HEK293 (cell line): ENCODE measurements around the gene HIPK2.
A peak's percentile ranks its signal among the peaks of the same experiment; 100 is the strongest.

Experiments used
- HOXA7 ChIP-seq: sonication (generic); formaldehyde crosslinking; IDR thresholded peaks from 2 replicates; pipeline ENCODE4 v1.8.1; 2022; ENCODE audit warnings: missing genetic modification reagents, borderline replicate concordance
- HOXD13 ChIP-seq: sonication (generic); formaldehyde crosslinking; IDR thresholded peaks from 2 replicates; pipeline ENCODE4 v1.8.0; 2022; ENCODE audit warnings: missing genetic modification reagents, borderline replicate concordance
- MZF1 ChIP-seq: fragments of 450-650 bp; formaldehyde crosslinking; IDR thresholded peaks from 2 replicates; pipeline ENCODE4 v1.5.1; 2017; ENCODE audit warnings: missing biosample characterization, missing genetic modification characterization, borderline replicate concordance
- PRDM1 ChIP-seq: fragments of 450-650 bp; formaldehyde crosslinking; IDR thresholded peaks from 2 replicates; pipeline ENCODE4; 2016; ENCODE audit warnings: missing biosample characterization, missing genetic modification characterization
- SCRT1 ChIP-seq: fragments of 450-650 bp; formaldehyde crosslinking; IDR thresholded peaks from 2 replicates; pipeline ENCODE4 v1.5.1; 2016; ENCODE audit warnings: missing biosample characterization, missing genetic modification characterization, borderline replicate concordance
- SP2 ChIP-seq: fragments of 450-650 bp; formaldehyde crosslinking; IDR thresholded peaks from 2 replicates; pipeline ENCODE4 v1.5.1; 2016; ENCODE audit warnings: missing biosample characterization, missing genetic modification characterization
- TSHZ1 ChIP-seq: fragments of 450-650 bp; formaldehyde crosslinking; IDR thresholded peaks from 2 replicates; pipeline ENCODE4 v1.5.1; 2016; ENCODE audit warnings: missing biosample characterization, missing genetic modification characterization, borderline replicate concordance
- ZBTB10 ChIP-seq: fragments of 450-650 bp; formaldehyde crosslinking; IDR thresholded peaks from 2 replicates; pipeline ENCODE4 v1.5.1; 2016; ENCODE audit warnings: missing biosample characterization, missing genetic modification characterization
- ZBTB49 ChIP-seq: fragments of 450-650 bp; formaldehyde crosslinking; IDR thresholded peaks from 2 replicates; pipeline ENCODE4 v1.5.1; 2016; ENCODE audit warnings: missing biosample characterization, missing genetic modification characterization, low read depth
- ZNF140 ChIP-seq: fragments of 450-650 bp; formaldehyde crosslinking; IDR thresholded peaks from 2 replicates; pipeline ENCODE4 v1.5.1; 2016; ENCODE audit warnings: missing biosample characterization, missing genetic modification characterization
- ZNF223 ChIP-seq: fragments of 450-650 bp; formaldehyde crosslinking; IDR thresholded peaks from 2 replicates; pipeline ENCODE4 v1.5.1; 2016; ENCODE audit warnings: missing biosample characterization, missing genetic modification characterization
- ZNF280C ChIP-seq: fragments of 450-650 bp; formaldehyde crosslinking; IDR thresholded peaks from 2 replicates; pipeline ENCODE4 v1.5.1; 2016; ENCODE audit warnings: missing biosample characterization, missing genetic modification characterization
- ZNF280D ChIP-seq: fragments of 450-650 bp; formaldehyde crosslinking; IDR thresholded peaks from 2 replicates; pipeline ENCODE4 v1.5.1; 2016; ENCODE audit warnings: missing biosample characterization, missing genetic modification characterization
- ZNF335 ChIP-seq: fragments of 450-650 bp; formaldehyde crosslinking; conservative IDR thresholded peaks from 2 replicates; pipeline ENCODE4 v1.5.1; 2016; ENCODE audit warnings: missing biosample characterization, missing genetic modification characterization
- ZNF398 ChIP-seq: fragments of 450-650 bp; formaldehyde crosslinking; IDR thresholded peaks from 2 replicates; pipeline ENCODE4 v1.5.1; 2017; ENCODE audit warnings: missing biosample characterization, missing genetic modification characterization
- ZNF548 ChIP-seq: fragments of 450-650 bp; formaldehyde crosslinking; IDR thresholded peaks from 2 replicates; pipeline ENCODE4 v1.5.1; 2016; ENCODE audit warnings: missing biosample characterization, missing genetic modification characterization
- ZNF549 ChIP-seq: fragments of 450-650 bp; IDR thresholded peaks from 2 replicates; pipeline ENCODE4 v1.5.1; 2018; ENCODE audit warnings: missing biosample characterization, missing genetic modification characterization, mild to moderate bottlenecking, inconsistent platforms, moderate library complexity
- ZNF560 ChIP-seq: fragments of 450-650 bp; formaldehyde crosslinking; IDR thresholded peaks from 2 replicates; pipeline ENCODE4 v1.5.1; 2017; ENCODE audit warnings: missing biosample characterization, missing genetic modification characterization, borderline replicate concordance
- ZNF571 ChIP-seq: fragments of 450-650 bp; formaldehyde crosslinking; IDR thresholded peaks from 2 replicates; pipeline ENCODE4 v1.5.0; 2017; ENCODE audit warnings: missing biosample characterization, missing genetic modification characterization
- ZNF580 ChIP-seq: fragments of 450-650 bp; formaldehyde crosslinking; IDR thresholded peaks from 2 replicates; pipeline ENCODE4 v1.5.1; 2016; ENCODE audit warnings: missing biosample characterization, missing genetic modification characterization
- ZNF670 ChIP-seq: fragments of 450-650 bp; formaldehyde crosslinking; IDR thresholded peaks from 2 replicates; pipeline ENCODE4 v1.5.1; 2016; ENCODE audit warnings: missing biosample characterization, missing genetic modification characterization, low read depth

The HIPK2 gene

GRCh38 chr7:139777948-139778841 is at the start of gene HIPK2 (continued):
- TF ChIP-seq ZNF223 (tag by site-specific recombination) (peak; percentile 11; the same call in 1 of the 2 replicates), ZNF580 (tag by site-specific recombination) (0 out of 2 replicates have a peak, but pooled peaks have one; percentile 50), ZNF549 (tag by site-specific recombination) (no peak), ZNF548 (tag by site-specific recombination) (no peak), ZNF560 (tag by site-specific recombination) (no peak), PRDM1 (tag by site-specific recombination) (peak; percentile 92), ZNF335 (tag by site-specific recombination) (peak; percentile 91), ZNF140 (tag by site-specific recombination) (no peak), HOXD13 (CRISPR knock-in tag) (no peak), HOXA7 (CRISPR knock-in tag) (no peak), ZNF280D (no peak), MZF1 (no peak), ZBTB49 (tag by site-specific recombination) (no peak), SP2 (no peak; the same call in 1 of the 2 replicates), ZNF280C (no peak), TSHZ1 (tag by site-specific recombination) (no peak), ZNF670 (tag by site-specific recombination) (no peak), ZBTB10 (tag by site-specific recombination) (peak; percentile 60; the same call in 1 of the 2 replicates), SCRT1 (tag by site-specific recombination) (0 out of 2 replicates have a peak, but pooled peaks have one; percentile 48), ZNF571 (no peak), ZNF398 (tag by site-specific recombination) (peak; percentile 27; the same call in 1 of the 2 replicates)
